Liver (tissue), 9 donors: ENCODE data around the gene KRT25. TPM values are rescaled to one million over a fixed set of nuclear protein-coding genes. Genes with fewer than 3 reads are reported as not detected.

Experiments
- DNase-seq: peaks from one replicate; pipeline ENCODE4 v3.0.0-alpha.2; 2017; ENCODE audit warnings: low spot score
- H3K27ac ChIP-seq, 2 donors: one replicate each; pipeline ENCODE4 v1.7.0; 2013; ENCODE audit warnings: inconsistent platforms in 2 of 2, low read length in 2 of 2, control low read depth in 1 of 2, low read depth in 1 of 2, mild to moderate bottlenecking in 1 of 2
- H3K27me3 ChIP-seq, 4 donors: one replicate each; pipeline versions ENCODE4 v1.6.1 to v1.7.0; 2013; ENCODE audit warnings: low read length in 3 of 4, inconsistent platforms in 1 of 4, mild to moderate bottlenecking in 1 of 4, moderate library complexity in 1 of 4; ENCODE audit not compliant: control insufficient read depth in 4 of 4, insufficient read depth in 4 of 4
- H3K36me3 ChIP-seq, 4 donors: one replicate each; pipeline versions ENCODE4 v1.6.1 to v1.7.0; 2013; ENCODE audit warnings: low read length in 3 of 4, mild to moderate bottlenecking in 3 of 4, low read depth in 1 of 4, moderate library complexity in 1 of 4; ENCODE audit not compliant: control insufficient read depth in 4 of 4, insufficient read depth in 3 of 4
- H3K4me1 ChIP-seq, 4 donors: one replicate each; pipeline versions ENCODE4 v1.6.1 to v1.7.0; 2013; ENCODE audit warnings: low read length in 3 of 4, mild to moderate bottlenecking in 3 of 4, moderate library complexity in 1 of 4; ENCODE audit not compliant: control insufficient read depth in 4 of 4, insufficient read depth in 4 of 4
- H3K4me3 ChIP-seq, 3 donors: one replicate each; pipeline versions ENCODE4 v1.6.1 to v1.7.0; 2013; ENCODE audit warnings: low read length in 3 of 3, control low read depth in 1 of 3, low read depth in 1 of 3, mild to moderate bottlenecking in 1 of 3
- H3K9ac ChIP-seq, 2 donors: one replicate each; pipeline ENCODE4 v1.7.0; 2013; ENCODE audit warnings: low read length in 2 of 2, mild to moderate bottlenecking in 2 of 2, moderate library complexity in 2 of 2, control low read depth in 1 of 2, low read depth in 1 of 2
- H3K9me3 ChIP-seq, 4 donors: one replicate each; pipeline versions ENCODE4 v1.6.1 to v1.7.0; 2013; ENCODE audit warnings: low read length in 3 of 4; ENCODE audit not compliant: control insufficient read depth in 4 of 4
- FOXA1 ChIP-seq: IDR thresholded peaks from 2 replicates; pipeline ENCODE4 v1.6.1; 2016; ENCODE audit warnings: antibody characterized with exemption
- GABPA ChIP-seq, 2 donors: IDR thresholded peaks in 1 of 2; conservative IDR thresholded peaks in 1 of 2; 2 replicates each; pipeline ENCODE4 v1.6.1; 2016; ENCODE audit warnings: antibody characterized with exemption in 2 of 2, mild to moderate bottlenecking in 1 of 2, moderate library complexity in 1 of 2
- HNF4G ChIP-seq: IDR thresholded peaks from 2 replicates; pipeline ENCODE4 v1.6.1; 2016; ENCODE audit warnings: antibody characterized with exemption
- JUND ChIP-seq, 2 donors: IDR thresholded peaks; 2 replicates each; pipeline ENCODE4 v1.6.1; 2016; ENCODE audit warnings: antibody characterized with exemption in 2 of 2
- RAD21 ChIP-seq, 2 donors: IDR thresholded peaks; 2 replicates each; pipeline ENCODE4 v1.6.1; 2016; ENCODE audit warnings: antibody characterized with exemption in 2 of 2, mild to moderate bottlenecking in 2 of 2
- RXRA ChIP-seq, 2 donors: IDR thresholded peaks; 2 replicates each; pipeline ENCODE4 v1.6.1; 2017 to 2018; ENCODE audit warnings: antibody characterized with exemption in 2 of 2, mild to moderate bottlenecking in 1 of 2
- TAF1 ChIP-seq: conservative IDR thresholded peaks from 2 replicates; pipeline ENCODE4 v1.6.1; 2016; ENCODE audit warnings: antibody characterized with exemption, mild to moderate bottlenecking
- WGBS: extraction: QIAGEN DNeasy Blood & Tissue Kit; methylation state at CpG from one replicate; pipeline ENCODE4 v1.1.7; 2013; 5-methylcytosine and 5-hydroxymethylcytosine counted together
- polyA plus RNA-seq, 2 donors: library from polyadenylated mRNA; stranded (reverse) in 1 of 2; unstranded in 1 of 2; fragments of 200-250 nt in 1 of 2; fragments of >200 nt in 1 of 2; fragmentation: Nextera tagmentation in 1 of 2; extraction: Ambion mirVana in 1 of 2; gene quantifications; one replicate each; pipeline versions ENCODE4 v1.2.1 to v1.2.3, GENCODE V29; 2013 to 2015
- total RNA-seq, 2 donors: library from RNA; depleted of rRNA; stranded (reverse); fragments of >200 nt; gene quantifications; one replicate each; pipeline ENCODE4 v1.2.3, GENCODE V29; 2014
- TF ChIP-seq, protein P1 (sequence below): fragments of 150-350 bp; IDR thresholded peaks from 2 replicates; pipeline ENCODE4 v1.5.1; 2017; ENCODE audit warnings: improper control_type of control experiment, low read depth, low read length; ENCODE audit not compliant: missing input control
- TF ChIP-seq, protein P2 (sequence below): IDR thresholded peaks from 2 replicates; pipeline ENCODE4 v1.6.1; 2016; ENCODE audit warnings: antibody characterized with exemption
- TF ChIP-seq, protein P3 (sequence below): IDR thresholded peaks from 2 replicates; pipeline ENCODE4 v1.6.1; 2016; ENCODE audit warnings: antibody characterized with exemption, mild to moderate bottlenecking
- donor health status: healthy.
- donor health status: healthy.
- donor health status: healthy.
- donor health status: healthy.
- donor health status: healthy.

The KRT25 gene
- total and polyA plus RNA-seq, 4 donors = not detected

- TF ChIP-seq, protein P1, sequence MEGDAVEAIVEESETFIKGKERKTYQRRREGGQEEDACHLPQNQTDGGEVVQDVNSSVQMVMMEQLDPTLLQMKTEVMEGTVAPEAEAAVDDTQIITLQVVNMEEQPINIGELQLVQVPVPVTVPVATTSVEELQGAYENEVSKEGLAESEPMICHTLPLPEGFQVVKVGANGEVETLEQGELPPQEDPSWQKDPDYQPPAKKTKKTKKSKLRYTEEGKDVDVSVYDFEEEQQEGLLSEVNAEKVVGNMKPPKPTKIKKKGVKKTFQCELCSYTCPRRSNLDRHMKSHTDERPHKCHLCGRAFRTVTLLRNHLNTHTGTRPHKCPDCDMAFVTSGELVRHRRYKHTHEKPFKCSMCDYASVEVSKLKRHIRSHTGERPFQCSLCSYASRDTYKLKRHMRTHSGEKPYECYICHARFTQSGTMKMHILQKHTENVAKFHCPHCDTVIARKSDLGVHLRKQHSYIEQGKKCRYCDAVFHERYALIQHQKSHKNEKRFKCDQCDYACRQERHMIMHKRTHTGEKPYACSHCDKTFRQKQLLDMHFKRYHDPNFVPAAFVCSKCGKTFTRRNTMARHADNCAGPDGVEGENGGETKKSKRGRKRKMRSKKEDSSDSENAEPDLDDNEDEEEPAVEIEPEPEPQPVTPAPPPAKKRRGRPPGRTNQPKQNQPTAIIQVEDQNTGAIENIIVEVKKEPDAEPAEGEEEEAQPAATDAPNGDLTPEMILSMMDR = no peak
- peak; percentile 57 to 80 for TF ChIP-seq RXRA (IDR thresholded peaks at IDR 0.05)
- TF ChIP-seq GABPA (IDR thresholded peaks at IDR 0.05 in 1 of 2, conservative IDR thresholded peaks at IDR 0.05 in 1 of 2) = no peak
- TF ChIP-seq TAF1 = no peak
- peak; percentile 56 to 94 for TF ChIP-seq JUND (IDR thresholded peaks at IDR 0.05)
These were observed 27.5 kb downstream of the KRT25 start (continued) for GRCh38 chr17:40727447-40728231.

GRCh38 chr17:40726919-40727318, 28.2 kb downstream of the KRT25 start:
- no peak overlapping the region for H3K4me3 ChIP-seq
- 73% methylated on average over 2 of the region's 2 CpGs for WGBS
- peaks cover 0 to 3% (median 1%) of the 10 kb centered on the region in 4 donors for H3K4me1 ChIP-seq
- no peak for DNase-seq
- H3K27me3 ChIP-seq = no peaks in the 10 kb centered on the region
- peak in 1 of 2 donors; percentile 15 for TF ChIP-seq RXRA (IDR thresholded peaks at IDR 0.05)
- TF ChIP-seq, protein P1 = peak; percentile 55
- TF ChIP-seq, protein P2, sequence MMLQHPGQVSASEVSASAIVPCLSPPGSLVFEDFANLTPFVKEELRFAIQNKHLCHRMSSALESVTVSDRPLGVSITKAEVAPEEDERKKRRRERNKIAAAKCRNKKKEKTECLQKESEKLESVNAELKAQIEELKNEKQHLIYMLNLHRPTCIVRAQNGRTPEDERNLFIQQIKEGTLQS = no peak
- TF ChIP-seq RAD21 (IDR thresholded peaks at IDR 0.05) = peak; percentile 79 to 80
- no peak for TF ChIP-seq TAF1
- H3K36me3 ChIP-seq = no peaks in the 10 kb centered on the region
- H3K27ac ChIP-seq = no peak overlapping the region
- H3K9me3 ChIP-seq = no peaks in the 10 kb centered on the region
- H3K9ac ChIP-seq = no peak overlapping the region

GRCh38 chr17:40724656-40725055, 30.5 kb downstream of the KRT25 start:
- H3K36me3 ChIP-seq = no peaks in the 10 kb centered on the region
- H3K9ac ChIP-seq = no peak overlapping the region
- no peak overlapping the region for H3K27ac ChIP-seq
- H3K4me3 ChIP-seq = no peak overlapping the region
- no peak for DNase-seq
- peaks cover 0 to 3% (median 1%) of the 10 kb centered on the region in 4 donors for H3K4me1 ChIP-seq
- 72% methylated on average over 1 of the region's 1 CpG for WGBS
- TF ChIP-seq HNF4G (no peak), TAF1 (no peak), RXRA (IDR thresholded peaks at IDR 0.05) (no peak), RAD21 (IDR thresholded peaks at IDR 0.05) (no peak), FOXA1 (no peak)
- TF ChIP-seq, protein P3, sequence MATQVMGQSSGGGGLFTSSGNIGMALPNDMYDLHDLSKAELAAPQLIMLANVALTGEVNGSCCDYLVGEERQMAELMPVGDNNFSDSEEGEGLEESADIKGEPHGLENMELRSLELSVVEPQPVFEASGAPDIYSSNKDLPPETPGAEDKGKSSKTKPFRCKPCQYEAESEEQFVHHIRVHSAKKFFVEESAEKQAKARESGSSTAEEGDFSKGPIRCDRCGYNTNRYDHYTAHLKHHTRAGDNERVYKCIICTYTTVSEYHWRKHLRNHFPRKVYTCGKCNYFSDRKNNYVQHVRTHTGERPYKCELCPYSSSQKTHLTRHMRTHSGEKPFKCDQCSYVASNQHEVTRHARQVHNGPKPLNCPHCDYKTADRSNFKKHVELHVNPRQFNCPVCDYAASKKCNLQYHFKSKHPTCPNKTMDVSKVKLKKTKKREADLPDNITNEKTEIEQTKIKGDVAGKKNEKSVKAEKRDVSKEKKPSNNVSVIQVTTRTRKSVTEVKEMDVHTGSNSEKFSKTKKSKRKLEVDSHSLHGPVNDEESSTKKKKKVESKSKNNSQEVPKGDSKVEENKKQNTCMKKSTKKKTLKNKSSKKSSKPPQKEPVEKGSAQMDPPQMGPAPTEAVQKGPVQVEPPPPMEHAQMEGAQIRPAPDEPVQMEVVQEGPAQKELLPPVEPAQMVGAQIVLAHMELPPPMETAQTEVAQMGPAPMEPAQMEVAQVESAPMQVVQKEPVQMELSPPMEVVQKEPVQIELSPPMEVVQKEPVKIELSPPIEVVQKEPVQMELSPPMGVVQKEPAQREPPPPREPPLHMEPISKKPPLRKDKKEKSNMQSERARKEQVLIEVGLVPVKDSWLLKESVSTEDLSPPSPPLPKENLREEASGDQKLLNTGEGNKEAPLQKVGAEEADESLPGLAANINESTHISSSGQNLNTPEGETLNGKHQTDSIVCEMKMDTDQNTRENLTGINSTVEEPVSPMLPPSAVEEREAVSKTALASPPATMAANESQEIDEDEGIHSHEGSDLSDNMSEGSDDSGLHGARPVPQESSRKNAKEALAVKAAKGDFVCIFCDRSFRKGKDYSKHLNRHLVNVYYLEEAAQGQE = no peak
- H3K27me3 ChIP-seq = no peaks in the 10 kb centered on the region
- H3K9me3 ChIP-seq = no peaks in the 10 kb centered on the region
